ENCODE measurements around the gene SCUBE2. TPM values are rescaled to one million over a fixed set of nuclear protein-coding genes. Genes with fewer than 3 reads are reported as not detected.

The SCUBE2 gene
- total and polyA plus RNA-seq, 2 of the 4 experiments (the other 2 are of a cell fraction), result 0.43 to 0.72 TPM

DNA sequence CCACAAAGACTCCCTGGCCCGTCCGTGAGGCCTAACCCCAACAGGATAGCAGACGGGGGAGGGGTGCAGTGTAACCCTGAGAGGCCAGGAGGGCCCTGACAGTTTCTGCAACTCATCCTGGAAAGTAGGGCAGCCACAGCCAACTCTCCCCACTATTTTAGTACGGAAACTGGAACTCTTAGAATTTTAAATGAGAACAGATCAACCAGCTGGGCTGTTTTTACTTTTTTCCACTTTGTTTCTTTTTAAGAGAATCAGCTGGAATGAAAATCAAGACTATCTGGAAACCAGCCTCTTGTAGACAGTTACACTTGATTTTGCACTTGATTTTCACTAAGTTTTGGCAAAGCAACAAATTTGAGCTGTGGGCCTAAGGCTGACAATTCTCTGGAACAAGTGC, 44.9 kb downstream of the SCUBE2 start:
- Histone ChIP-seq H3K79me1 (ENCODE audit: low read depth in 1 of 2, low read length in 2 of 2) (no peaks in the 10 kb centered on the region), H3K4me2 (ENCODE audit: low read depth, low read length) (no peak overlapping the region), H2BK20ac (ENCODE audit: low read depth, low read length) (no peak overlapping the region), H2BK15ac (ENCODE audit: low read depth, low read length) (no peak overlapping the region), H2BK5ac (ENCODE audit: low read depth, low read length, poor library complexity, severe bottlenecking) (no peak overlapping the region), H4K8ac (ENCODE audit: low read depth in 2 of 2, low read length in 2 of 2) (no peak overlapping the region), H4K5ac (ENCODE audit: low read depth, low read length) (no peak overlapping the region), H3K4me3 (ENCODE audit: insufficient read depth, low read depth, low read length) (no peak overlapping the region), H2BK120ac (ENCODE audit: low read depth, low read length) (no peak overlapping the region), H3K56ac (ENCODE audit: extremely low read depth, insufficient read depth, low read length) (no peak overlapping the region), H3K18ac (ENCODE audit: low read depth, low read length) (no peak overlapping the region), H3K4ac (ENCODE audit: low read depth, low read length) (no peak overlapping the region), H2AK5ac (ENCODE audit: low read depth, low read length) (no peak overlapping the region), H4K20me1 (ENCODE audit: insufficient read depth, low read length) (no peaks in the 10 kb centered on the region), H3K27ac (ENCODE audit: insufficient read depth, low read length) (no peak overlapping the region), H3K27me3 (ENCODE audit: control insufficient read depth, insufficient read depth, low read length) (peaks cover 4% of the 10 kb centered on the region; the same call in 1 of the 2 replicates), H2AFZ (replicated peaks; ENCODE audit: low read length, poor library complexity) (no peak overlapping the region), H3K23ac (ENCODE audit: low read depth, low read length) (no peak overlapping the region), H3K14ac (replicated peaks; ENCODE audit: low read depth, low read length) (no peak overlapping the region), H3K9me3 (ENCODE audit: control insufficient read depth, insufficient read depth, low read length) (no peaks in the 10 kb centered on the region), H3K4me1 (ENCODE audit: control insufficient read depth, insufficient read depth, low read length) (peaks cover 9% of the 10 kb centered on the region; the same call in 1 of the 2 replicates), H3K36me3 (ENCODE audit: control insufficient read depth, insufficient read depth, low read length) (no peaks in the 10 kb centered on the region), H3K9ac (ENCODE audit: low read depth, low read length) (no peak overlapping the region), H2AK9ac (replicated peaks; ENCODE audit: low read depth, low read length, poor library complexity) (no peak overlapping the region), H3K9me1 (ENCODE audit: insufficient read depth, low read length) (no peaks in the 10 kb centered on the region; the same call in 1 of the 2 replicates), H4K91ac (ENCODE audit: insufficient read depth, low read depth, low read length) (no peak overlapping the region)
- in situ Hi-C loops (cut with MboI; ENCODE audit: low sequenced_read_pairs), result no loop called here
- TF ChIP-seq, protein P1, sequence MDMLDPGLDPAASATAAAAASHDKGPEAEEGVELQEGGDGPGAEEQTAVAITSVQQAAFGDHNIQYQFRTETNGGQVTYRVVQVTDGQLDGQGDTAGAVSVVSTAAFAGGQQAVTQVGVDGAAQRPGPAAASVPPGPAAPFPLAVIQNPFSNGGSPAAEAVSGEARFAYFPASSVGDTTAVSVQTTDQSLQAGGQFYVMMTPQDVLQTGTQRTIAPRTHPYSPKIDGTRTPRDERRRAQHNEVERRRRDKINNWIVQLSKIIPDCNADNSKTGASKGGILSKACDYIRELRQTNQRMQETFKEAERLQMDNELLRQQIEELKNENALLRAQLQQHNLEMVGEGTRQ (IDR thresholded peaks at IDR 0.05; ENCODE audit: low read depth, low read length), result no peak
- no peak for TF ChIP-seq BHLHE40 (IDR thresholded peaks at IDR 0.05; ENCODE audit: low read depth, low read length)
- no peak for TF ChIP-seq RCOR1 (IDR thresholded peaks at IDR 0.05; ENCODE audit: insufficient replicate concordance, low read length)
- no peak for TF ChIP-seq SMC3 (IDR thresholded peaks at IDR 0.05; ENCODE audit: low read depth, low read length)
- TF ChIP-seq ELK1 (IDR thresholded peaks at IDR 0.05; ENCODE audit: borderline replicate concordance, low read depth, low read length), result no peak
- no peak for TF ChIP-seq RAD21 (IDR thresholded peaks at IDR 0.05; ENCODE audit: low read length)
- no peak for TF ChIP-seq POLR2A (IDR thresholded peaks at IDR 0.05; ENCODE audit: low read depth, low read length)
- no peak for TF ChIP-seq MAFK (IDR thresholded peaks at IDR 0.05; ENCODE audit: low read depth, low read length)
- no peak for TF ChIP-seq NFE2L2 (IDR thresholded peaks at IDR 0.05; ENCODE audit: low read depth, low read length)
- TF ChIP-seq MXI1 (IDR thresholded peaks at IDR 0.05; ENCODE audit: borderline replicate concordance, low read depth, low read length), result no peak
- TF ChIP-seq MAZ (IDR thresholded peaks at IDR 0.05; ENCODE audit: borderline replicate concordance, low read depth, low read length), result no peak
- no peak for TF ChIP-seq FOS (IDR thresholded peaks at IDR 0.05; ENCODE audit: low read depth, low read length)
- no peak for TF ChIP-seq CEBPB (IDR thresholded peaks at IDR 0.05; ENCODE audit: low read depth, low read length)
- TF ChIP-seq CTCF (conservative IDR thresholded peaks at IDR 0.05; ENCODE audit: low read depth, low read length), result no peak
- TF ChIP-seq RFX5 (IDR thresholded peaks at IDR 0.05; ENCODE audit: low read depth, low read length), result no peak
- no peak for TF ChIP-seq CHD1 (IDR thresholded peaks at IDR 0.05; ENCODE audit: low read depth, low read length)
- WGBS, 2 experiments (ENCODE audit: extremely low coverage in 2 of 2, insufficient read length in 1 of 2), result no CpG with 5 or more reads among the region's 4 CpGs
- ChIA-PET POLR2A (ENCODE audit: unreplicated experiment) (no interaction called here), CTCF (no interaction called here)
- no peak for ATAC-seq (ENCODE audit: low read depth)
- DNase-seq, result no peak
- intact Hi-C loops (cut with micrococcal nuclease), result no loop called here
- dilution Hi-C loops (cut with HindIII; ENCODE audit: low sequenced_read_pairs, unreplicated experiment), result no loop called here
- no TSS peak for BruUV-seq (replicated peaks)

All from IMR-90 (cell line).